Cardiac fibroblast (primary cell): ENCODE measurements around the gene HECW1.

ENCODE experiments used
- DNase-seq, 2 donors: peaks; one replicate each; pipeline versions ENCODE4 v3.0.0 to v3.0.0-alpha.2; 2010; ENCODE audit warnings: low read depth in 2 of 2
- H3K4me3 ChIP-seq, 2 donors: replicated peaks in 1 of 2; 1 replicate in 1 of 2; 2 replicates in 1 of 2; pipeline ENCODE4 v1.5.1; 2011; ENCODE audit warnings: low read depth in 2 of 2, low read length in 2 of 2, mild to moderate bottlenecking in 2 of 2, moderate library complexity in 1 of 2
- TF ChIP-seq, protein P1 (sequence below): IDR thresholded peaks from one replicate; pipeline ENCODE4 v1.5.1; 2011; ENCODE audit warnings: low read depth, mild to moderate bottlenecking, low read length, inconsistent platforms

HECW1 gene

DNA sequence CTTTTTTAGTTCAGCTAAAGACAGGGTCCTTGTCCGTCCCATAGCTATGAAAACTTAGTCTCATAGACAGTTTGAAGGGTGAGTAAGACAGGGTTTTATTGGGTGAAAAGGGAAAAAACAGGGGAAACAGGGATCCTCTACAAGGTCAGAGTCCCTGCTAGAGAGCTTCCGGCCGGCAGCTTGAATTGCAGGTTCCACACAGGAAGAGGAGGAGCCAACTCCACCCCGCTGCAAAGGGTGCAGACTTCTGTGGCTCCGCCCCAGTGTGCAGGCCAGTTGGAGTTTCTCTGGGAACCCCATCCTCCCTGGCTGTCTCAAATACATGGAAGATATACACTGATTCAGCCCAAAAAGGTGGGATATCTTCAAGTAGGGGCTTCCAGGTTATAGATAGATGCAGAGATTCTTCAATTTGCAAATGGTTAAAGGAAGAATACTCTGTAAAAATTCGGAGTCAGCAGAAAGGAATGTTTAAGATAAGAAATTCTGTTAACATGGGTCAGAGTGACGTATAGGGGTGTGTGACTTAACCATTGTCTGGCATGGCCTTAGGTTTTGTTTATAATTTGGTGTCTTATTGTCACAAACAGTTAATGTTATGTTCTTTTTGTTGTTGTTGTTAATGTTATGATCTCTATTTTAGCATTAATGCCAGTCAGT lies 34.6 kb upstream of the HECW1 start:
- H3K4me3 ChIP-seq, result no peak overlapping the region
- peak; percentile 21 to 50 for DNase-seq
- TF ChIP-seq, protein P1, sequence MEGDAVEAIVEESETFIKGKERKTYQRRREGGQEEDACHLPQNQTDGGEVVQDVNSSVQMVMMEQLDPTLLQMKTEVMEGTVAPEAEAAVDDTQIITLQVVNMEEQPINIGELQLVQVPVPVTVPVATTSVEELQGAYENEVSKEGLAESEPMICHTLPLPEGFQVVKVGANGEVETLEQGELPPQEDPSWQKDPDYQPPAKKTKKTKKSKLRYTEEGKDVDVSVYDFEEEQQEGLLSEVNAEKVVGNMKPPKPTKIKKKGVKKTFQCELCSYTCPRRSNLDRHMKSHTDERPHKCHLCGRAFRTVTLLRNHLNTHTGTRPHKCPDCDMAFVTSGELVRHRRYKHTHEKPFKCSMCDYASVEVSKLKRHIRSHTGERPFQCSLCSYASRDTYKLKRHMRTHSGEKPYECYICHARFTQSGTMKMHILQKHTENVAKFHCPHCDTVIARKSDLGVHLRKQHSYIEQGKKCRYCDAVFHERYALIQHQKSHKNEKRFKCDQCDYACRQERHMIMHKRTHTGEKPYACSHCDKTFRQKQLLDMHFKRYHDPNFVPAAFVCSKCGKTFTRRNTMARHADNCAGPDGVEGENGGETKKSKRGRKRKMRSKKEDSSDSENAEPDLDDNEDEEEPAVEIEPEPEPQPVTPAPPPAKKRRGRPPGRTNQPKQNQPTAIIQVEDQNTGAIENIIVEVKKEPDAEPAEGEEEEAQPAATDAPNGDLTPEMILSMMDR, result no peak

DNA sequence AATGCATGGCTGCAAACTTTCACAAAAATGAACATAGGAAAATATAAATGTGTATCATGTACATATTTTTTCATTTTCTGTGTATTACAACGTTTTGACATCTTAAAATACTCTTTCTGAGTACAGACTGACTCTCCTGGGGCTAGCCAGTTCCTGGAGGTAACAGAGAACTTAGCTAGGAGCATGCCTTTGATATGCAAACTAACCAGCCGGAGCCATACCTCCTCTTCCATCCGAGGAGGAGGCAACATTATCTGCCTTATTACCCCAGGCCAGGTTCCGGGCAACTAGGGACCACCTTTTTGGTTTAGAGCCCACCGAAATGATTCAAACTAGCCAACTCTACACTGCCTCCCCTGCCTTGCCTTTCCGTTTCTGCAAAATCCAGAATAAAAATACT lies 33.7 kb upstream of the HECW1 start:
- TF ChIP-seq, protein P1, result no peak
- H3K4me3 ChIP-seq, result no peak overlapping the region
- no peak for DNase-seq

DNA sequence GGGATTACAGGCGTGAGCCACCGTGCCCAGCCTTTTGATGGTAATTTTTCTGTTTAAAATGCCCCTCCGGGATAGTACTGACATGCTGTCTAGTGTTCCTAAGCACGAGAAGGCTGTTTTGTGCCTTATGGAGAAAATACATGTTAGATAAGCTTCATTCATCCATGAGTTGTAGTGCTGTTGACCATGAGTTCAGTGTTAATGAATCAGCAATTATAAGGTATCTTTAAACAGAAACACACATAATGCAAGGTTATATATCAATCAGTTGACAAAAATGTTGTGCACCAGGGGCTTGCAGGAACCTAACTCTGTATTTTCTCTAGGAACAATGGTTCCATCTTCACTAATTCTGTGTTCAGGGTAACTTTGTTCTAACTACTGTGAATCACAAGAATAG lies 30.8 kb upstream of the HECW1 start:
- H3K4me3 ChIP-seq, result no peak overlapping the region
- DNase-seq, result no peak
- TF ChIP-seq, protein P1, result no peak

DNA sequence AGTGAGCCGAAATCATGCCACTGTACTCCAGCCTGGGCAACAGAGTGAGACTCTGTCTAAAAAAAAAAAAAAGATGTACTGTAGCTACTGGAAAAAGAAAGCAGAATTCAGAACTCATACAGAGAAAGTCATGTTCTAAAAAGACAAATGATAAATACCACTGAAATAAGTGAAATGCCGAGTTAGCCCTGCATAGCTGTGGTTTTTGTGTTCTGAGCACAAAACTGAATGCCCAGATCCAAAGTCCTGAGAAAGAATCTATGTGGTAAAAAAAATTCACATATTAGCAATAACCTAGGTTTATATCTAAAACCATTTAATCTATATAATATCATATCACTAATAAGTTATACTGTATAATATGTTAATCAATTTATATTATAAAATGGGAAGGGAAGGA lies 29.3 kb upstream of the HECW1 start:
- TF ChIP-seq, protein P1, result no peak
- no peak for DNase-seq
- no peak overlapping the region for H3K4me3 ChIP-seq

DNA sequence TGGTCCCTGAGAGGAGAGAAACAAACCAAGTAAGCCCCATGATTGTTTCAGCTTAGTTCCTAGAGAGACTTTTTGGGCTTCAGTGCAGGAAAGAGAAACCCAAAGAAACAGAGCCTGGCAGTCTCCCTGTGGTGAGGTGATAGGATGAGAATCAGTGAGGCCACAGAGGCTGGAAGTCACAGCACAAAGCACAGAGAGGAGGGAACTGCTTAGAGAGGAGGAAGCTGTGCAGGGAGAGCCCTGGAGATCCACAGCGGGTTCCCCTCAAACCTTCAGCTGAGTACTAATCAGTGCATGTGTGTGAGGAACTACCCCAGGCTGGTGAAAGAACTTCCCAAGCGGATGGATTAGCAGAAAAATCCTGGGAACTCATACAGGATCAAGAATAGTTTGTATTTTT lies 27.4 kb upstream of the HECW1 start:
- no peak overlapping the region for H3K4me3 ChIP-seq
- TF ChIP-seq, protein P1, result no peak
- no peak for DNase-seq

DNA sequence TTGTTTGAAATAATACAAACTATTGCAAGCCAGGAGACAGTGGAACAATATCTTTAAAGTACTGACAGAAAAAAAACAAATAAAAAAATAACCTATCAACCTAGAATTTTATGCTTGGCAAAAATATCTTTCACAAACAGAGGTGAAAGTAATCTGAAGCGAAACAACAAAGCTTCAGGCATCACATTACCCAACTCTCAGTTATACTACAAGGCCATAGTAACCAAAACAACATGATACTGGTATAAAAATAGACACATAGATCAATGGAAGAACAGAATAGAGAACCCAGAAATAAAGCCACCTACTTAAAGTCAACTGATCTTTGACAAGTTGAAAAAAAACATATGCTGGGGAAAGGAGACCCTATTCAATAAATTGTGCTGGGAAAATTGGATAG lies 26.5 kb upstream of the HECW1 start:
- TF ChIP-seq, protein P1, result no peak
- H3K4me3 ChIP-seq, result no peak overlapping the region
- DNase-seq, result no peak

DNA sequence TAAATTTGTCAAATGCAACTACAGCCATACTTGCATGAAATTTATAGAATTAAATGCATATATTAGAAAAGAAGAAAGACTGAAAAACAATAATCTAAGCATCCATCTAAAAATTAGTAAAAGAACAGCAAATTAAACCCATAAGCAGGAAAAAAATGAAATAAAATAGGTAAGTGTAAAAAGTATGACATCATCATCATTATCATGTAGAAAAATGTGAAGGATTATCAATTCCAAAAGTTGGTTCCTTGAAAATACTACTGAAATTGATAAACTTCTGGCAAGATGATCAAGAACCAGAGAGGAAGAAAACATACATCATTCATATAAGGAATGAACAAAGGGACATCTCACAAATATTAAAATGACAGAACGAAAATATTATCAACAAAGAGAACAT lies 19.6 kb upstream of the HECW1 start:
- no peak overlapping the region for H3K4me3 ChIP-seq
- TF ChIP-seq, protein P1, result no peak
- DNase-seq, result no peak
